Measurements from ENCODE around the gene AARSD1. TPM values are rescaled to one million over a fixed set of nuclear protein-coding genes. Genes with fewer than 3 reads are reported as not detected.
"Not testable (repeated sequence)": the region's sequence is repeated elsewhere in the genome, so short reads cannot be mapped to it uniquely, and the experiment has no call there.

AARSD1 gene
- polyA plus RNA-seq, 2 donors: 36.0 to 47.8 TPM

- no peak overlapping the region for H3K27ac ChIP-seq (ENCODE audit: low read depth in 2 of 2, low read length in 1 of 2)
- no peaks in the 10 kb centered on the region for H3K4me1 ChIP-seq (ENCODE audit: control insufficient read depth in 2 of 2, insufficient read depth in 2 of 2, low read length in 1 of 2)
- no peaks in the 10 kb centered on the region for H3K36me3 ChIP-seq (ENCODE audit: control insufficient read depth in 2 of 2, insufficient read depth in 2 of 2, low read length in 1 of 2)
- WGBS, 2 donors: 55 to 56% methylated on average over 7 of the region's 7 CpGs
- no peak overlapping the region for H3K4me3 ChIP-seq (ENCODE audit: low read depth in 1 of 2, low read length in 2 of 2)
- H3K27me3 ChIP-seq (ENCODE audit: control insufficient read depth in 1 of 2, insufficient read depth in 2 of 2, low read length in 2 of 2): no peaks in the 10 kb centered on the region
- no peaks in the 10 kb centered on the region for H3K9me3 ChIP-seq (ENCODE audit: control insufficient read depth in 2 of 2, insufficient read depth in 1 of 2, low read depth in 1 of 2, low read length in 1 of 2)
Observed at GRCh38 chr17:42922294-42922693, 42.0 kb downstream of the AARSD1 start.

- no peaks in the 10 kb centered on the region for H3K4me1 ChIP-seq (ENCODE audit: control insufficient read depth in 2 of 2, insufficient read depth in 2 of 2, low read length in 1 of 2)
- H3K27ac ChIP-seq (ENCODE audit: low read depth in 2 of 2, low read length in 1 of 2): no peak overlapping the region
- H3K36me3 ChIP-seq (ENCODE audit: control insufficient read depth in 2 of 2, insufficient read depth in 2 of 2, low read length in 1 of 2): no peaks in the 10 kb centered on the region
- H3K4me3 ChIP-seq (ENCODE audit: low read depth in 1 of 2, low read length in 2 of 2): no peak overlapping the region
- no peaks in the 10 kb centered on the region for H3K27me3 ChIP-seq (ENCODE audit: control insufficient read depth in 1 of 2, insufficient read depth in 2 of 2, low read length in 2 of 2)
- no peaks in the 10 kb centered on the region for H3K9me3 ChIP-seq (ENCODE audit: control insufficient read depth in 2 of 2, insufficient read depth in 1 of 2, low read depth in 1 of 2, low read length in 1 of 2)
- WGBS, 2 donors: 20 to 35% methylated on average over 3 of the region's 3 CpGs
Observed at GRCh38 chr17:42920922-42921321, 43.3 kb downstream of the AARSD1 start.

GRCh38 chr17:42920106-42920900 is 44.0 kb downstream of the AARSD1 start:
- H3K27ac ChIP-seq (ENCODE audit: low read depth in 2 of 2, low read length in 1 of 2): no peak overlapping the region
- WGBS, 2 donors: 75 to 84% methylated on average over 10 of the region's 10 CpGs
- no peaks in the 10 kb centered on the region for H3K27me3 ChIP-seq (ENCODE audit: control insufficient read depth in 1 of 2, insufficient read depth in 2 of 2, low read length in 2 of 2)
- H3K4me1 ChIP-seq (ENCODE audit: control insufficient read depth in 2 of 2, insufficient read depth in 2 of 2, low read length in 1 of 2): no peaks in the 10 kb centered on the region
- H3K4me3 ChIP-seq (ENCODE audit: low read depth in 1 of 2, low read length in 2 of 2): no peak overlapping the region
- H3K36me3 ChIP-seq (ENCODE audit: control insufficient read depth in 2 of 2, insufficient read depth in 2 of 2, low read length in 1 of 2): no peaks in the 10 kb centered on the region
- no peaks in the 10 kb centered on the region for H3K9me3 ChIP-seq (ENCODE audit: control insufficient read depth in 2 of 2, insufficient read depth in 1 of 2, low read depth in 1 of 2, low read length in 1 of 2)

- WGBS, 2 donors: 80 to 87% methylated on average over 10 of the region's 10 CpGs
- H3K9me3 ChIP-seq (ENCODE audit: control insufficient read depth in 2 of 2, insufficient read depth in 1 of 2, low read depth in 1 of 2, low read length in 1 of 2); H3K4me1 ChIP-seq (ENCODE audit: control insufficient read depth in 2 of 2, insufficient read depth in 2 of 2, low read length in 1 of 2); H3K27me3 ChIP-seq (ENCODE audit: control insufficient read depth in 1 of 2, insufficient read depth in 2 of 2, low read length in 2 of 2); H3K36me3 ChIP-seq (ENCODE audit: control insufficient read depth in 2 of 2, insufficient read depth in 2 of 2, low read length in 1 of 2); H3K4me3 ChIP-seq (ENCODE audit: low read depth in 1 of 2, low read length in 2 of 2); H3K27ac ChIP-seq (ENCODE audit: low read depth in 2 of 2, low read length in 1 of 2): not testable (repeated sequence)
Observed at GRCh38 chr17:42919522-42920077, 44.7 kb downstream of the AARSD1 start.

- Histone ChIP-seq H3K9me3 (ENCODE audit: control insufficient read depth in 2 of 2, insufficient read depth in 1 of 2, low read depth in 1 of 2, low read length in 1 of 2) (no peaks in the 10 kb centered on the region), H3K27me3 (ENCODE audit: control insufficient read depth in 1 of 2, insufficient read depth in 2 of 2, low read length in 2 of 2) (no peaks in the 10 kb centered on the region), H3K4me3 (ENCODE audit: low read depth in 1 of 2, low read length in 2 of 2) (no peak overlapping the region), H3K27ac (ENCODE audit: low read depth in 2 of 2, low read length in 1 of 2) (no peak overlapping the region), H3K36me3 (ENCODE audit: control insufficient read depth in 2 of 2, insufficient read depth in 2 of 2, low read length in 1 of 2) (no peaks in the 10 kb centered on the region), H3K4me1 (ENCODE audit: control insufficient read depth in 2 of 2, insufficient read depth in 2 of 2, low read length in 1 of 2) (no peaks in the 10 kb centered on the region)
- WGBS, 2 donors: 41 to 57% methylated on average over 3 of the region's 3 CpGs
Observed at GRCh38 chr17:42918902-42919521, 45.2 kb downstream of the AARSD1 start.

- Histone ChIP-seq H3K9me3 (ENCODE audit: control insufficient read depth in 2 of 2, insufficient read depth in 1 of 2, low read depth in 1 of 2, low read length in 1 of 2) (no peaks in the 10 kb centered on the region), H3K27ac (ENCODE audit: low read depth in 2 of 2, low read length in 1 of 2) (no peak overlapping the region), H3K27me3 (ENCODE audit: control insufficient read depth in 1 of 2, insufficient read depth in 2 of 2, low read length in 2 of 2) (no peaks in the 10 kb centered on the region), H3K4me1 (ENCODE audit: control insufficient read depth in 2 of 2, insufficient read depth in 2 of 2, low read length in 1 of 2) (no peaks in the 10 kb centered on the region), H3K4me3 (ENCODE audit: low read depth in 1 of 2, low read length in 2 of 2) (no peak overlapping the region), H3K36me3 (ENCODE audit: control insufficient read depth in 2 of 2, insufficient read depth in 2 of 2, low read length in 1 of 2) (no peaks in the 10 kb centered on the region)
- 66 to 69% methylated on average over 8 of the region's 8 CpGs for WGBS, 2 donors
Observed at GRCh38 chr17:42917236-42917603, 47.0 kb downstream of the AARSD1 start.

- not testable (repeated sequence) for H3K4me1 ChIP-seq (ENCODE audit: control insufficient read depth in 2 of 2, insufficient read depth in 2 of 2, low read length in 1 of 2); H3K27me3 ChIP-seq (ENCODE audit: control insufficient read depth in 1 of 2, insufficient read depth in 2 of 2, low read length in 2 of 2); H3K36me3 ChIP-seq (ENCODE audit: control insufficient read depth in 2 of 2, insufficient read depth in 2 of 2, low read length in 1 of 2); H3K4me3 ChIP-seq (ENCODE audit: low read depth in 1 of 2, low read length in 2 of 2); H3K9me3 ChIP-seq (ENCODE audit: control insufficient read depth in 2 of 2, insufficient read depth in 1 of 2, low read depth in 1 of 2, low read length in 1 of 2); H3K27ac ChIP-seq (ENCODE audit: low read depth in 2 of 2, low read length in 1 of 2)
- 79 to 87% methylated on average over 4 of the region's 4 CpGs for WGBS, 2 donors
Observed at GRCh38 chr17:42916388-42917235, 47.6 kb downstream of the AARSD1 start.

- H3K4me1 ChIP-seq (ENCODE audit: control insufficient read depth in 2 of 2, insufficient read depth in 2 of 2, low read length in 1 of 2); H3K4me3 ChIP-seq (ENCODE audit: low read depth in 1 of 2, low read length in 2 of 2); H3K36me3 ChIP-seq (ENCODE audit: control insufficient read depth in 2 of 2, insufficient read depth in 2 of 2, low read length in 1 of 2); H3K27ac ChIP-seq (ENCODE audit: low read depth in 2 of 2, low read length in 1 of 2); H3K27me3 ChIP-seq (ENCODE audit: control insufficient read depth in 1 of 2, insufficient read depth in 2 of 2, low read length in 2 of 2); H3K9me3 ChIP-seq (ENCODE audit: control insufficient read depth in 2 of 2, insufficient read depth in 1 of 2, low read depth in 1 of 2, low read length in 1 of 2): not testable (repeated sequence)
- WGBS, 2 donors: 92 to 94% methylated on average over 6 of the region's 6 CpGs
Observed at GRCh38 chr17:42915288-42915687, 49.0 kb downstream of the AARSD1 start.

GRCh38 chr17:42913981-42914617 is 50.2 kb downstream of the AARSD1 start:
- WGBS, 2 donors: 65 to 89% methylated on average over 3 of the region's 3 CpGs
- H3K36me3 ChIP-seq (ENCODE audit: control insufficient read depth in 2 of 2, insufficient read depth in 2 of 2, low read length in 1 of 2): no peaks in the 10 kb centered on the region
- no peaks in the 10 kb centered on the region for H3K9me3 ChIP-seq (ENCODE audit: control insufficient read depth in 2 of 2, insufficient read depth in 1 of 2, low read depth in 1 of 2, low read length in 1 of 2)
- H3K4me3 ChIP-seq (ENCODE audit: low read depth in 1 of 2, low read length in 2 of 2): no peak overlapping the region
- no peaks in the 10 kb centered on the region for H3K4me1 ChIP-seq (ENCODE audit: control insufficient read depth in 2 of 2, insufficient read depth in 2 of 2, low read length in 1 of 2)
- H3K27ac ChIP-seq (ENCODE audit: low read depth in 2 of 2, low read length in 1 of 2): no peak overlapping the region
- H3K27me3 ChIP-seq (ENCODE audit: control insufficient read depth in 1 of 2, insufficient read depth in 2 of 2, low read length in 2 of 2): no peaks in the 10 kb centered on the region
